PC-3 (cell line): ENCODE measurements around the gene LCORL.

Experiments
- EZH2 ChIP-seq: fragments of 300-600 bp; sonication (generic); IDR thresholded peaks from one replicate; pipeline ENCODE4 v1.6.1; 2017; ENCODE audit warnings: antibody characterized with exemption, mild to moderate bottlenecking, low read length; ENCODE audit not compliant: unreplicated experiment
- EZH2phosphoT487 ChIP-seq: fragments of 300-600 bp; sonication (generic); IDR thresholded peaks from 2 replicates; pipeline ENCODE4 v1.6.1; 2018; ENCODE audit warnings: mild to moderate bottlenecking, antibody characterized with exemption, low read length, borderline replicate concordance
- TF ChIP-seq, protein P1 (sequence below): fragments of 300-600 bp; sonication (generic); conservative IDR thresholded peaks from 2 replicates; pipeline ENCODE4 v1.5.1; 2017; ENCODE audit warnings: antibody characterized with exemption, low read depth, mild to moderate bottlenecking, low read length

DNA sequence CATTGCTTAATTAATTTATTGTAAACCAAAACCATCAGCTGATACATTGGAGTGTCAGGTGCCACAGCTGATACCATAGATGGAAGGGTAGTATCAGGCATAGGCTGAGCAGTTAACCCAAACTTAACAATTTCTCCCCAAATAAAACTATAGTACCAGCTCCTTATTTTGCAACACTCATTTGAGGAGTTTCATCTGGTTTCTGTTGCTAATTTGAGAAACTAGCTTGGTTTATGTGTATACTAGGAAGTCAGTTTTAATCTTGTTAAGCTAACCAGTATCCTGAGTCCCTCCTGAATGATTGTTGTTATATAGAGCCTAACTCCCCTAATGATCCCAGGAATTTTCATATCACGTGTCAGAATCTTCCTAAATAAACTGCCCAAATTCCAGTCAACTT is 223.7 kb downstream of the LCORL start:
- TF ChIP-seq, protein P1, sequence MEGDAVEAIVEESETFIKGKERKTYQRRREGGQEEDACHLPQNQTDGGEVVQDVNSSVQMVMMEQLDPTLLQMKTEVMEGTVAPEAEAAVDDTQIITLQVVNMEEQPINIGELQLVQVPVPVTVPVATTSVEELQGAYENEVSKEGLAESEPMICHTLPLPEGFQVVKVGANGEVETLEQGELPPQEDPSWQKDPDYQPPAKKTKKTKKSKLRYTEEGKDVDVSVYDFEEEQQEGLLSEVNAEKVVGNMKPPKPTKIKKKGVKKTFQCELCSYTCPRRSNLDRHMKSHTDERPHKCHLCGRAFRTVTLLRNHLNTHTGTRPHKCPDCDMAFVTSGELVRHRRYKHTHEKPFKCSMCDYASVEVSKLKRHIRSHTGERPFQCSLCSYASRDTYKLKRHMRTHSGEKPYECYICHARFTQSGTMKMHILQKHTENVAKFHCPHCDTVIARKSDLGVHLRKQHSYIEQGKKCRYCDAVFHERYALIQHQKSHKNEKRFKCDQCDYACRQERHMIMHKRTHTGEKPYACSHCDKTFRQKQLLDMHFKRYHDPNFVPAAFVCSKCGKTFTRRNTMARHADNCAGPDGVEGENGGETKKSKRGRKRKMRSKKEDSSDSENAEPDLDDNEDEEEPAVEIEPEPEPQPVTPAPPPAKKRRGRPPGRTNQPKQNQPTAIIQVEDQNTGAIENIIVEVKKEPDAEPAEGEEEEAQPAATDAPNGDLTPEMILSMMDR = no peak
- TF ChIP-seq EZH2phosphoT487 = no peak
- TF ChIP-seq EZH2 = no peak
